GM23248 (cell line): ENCODE measurements around the gene FOXI2. TPM values are rescaled to one million over a fixed set of nuclear protein-coding genes. Genes with fewer than 3 reads are reported as not detected.

Source experiments
- DNase-seq: peaks from one replicate; pipeline ENCODE4 v3.0.0-alpha.2; 2015
- H2AFZ ChIP-seq: fragments of 200-600 bp; sonication (generic); 2 replicates; pipeline ENCODE4 v1.6.1; 2016; ENCODE audit warnings: antibody characterized with exemption
- H3F3A ChIP-seq: fragments of 200-600 bp; sonication (generic); 2 replicates; pipeline ENCODE4 v1.6.1; 2016; ENCODE audit warnings: mild to moderate bottlenecking, antibody characterized with exemption, mixed run types; ENCODE audit not compliant: insufficient read depth
- H3K27ac ChIP-seq: fragments of 200-600 bp; sonication (generic); 2 replicates; pipeline ENCODE4 v1.5.1; 2016; ENCODE audit warnings: mild to moderate bottlenecking
- H3K27me3 ChIP-seq: fragments of 200-600 bp; sonication (generic); replicated peaks from 2 replicates; pipeline ENCODE4 v1.6.1; 2016; ENCODE audit warnings: mild to moderate bottlenecking; ENCODE audit not compliant: insufficient read depth
- H3K36me3 ChIP-seq: fragments of 200-600 bp; sonication (generic); 2 replicates; pipeline ENCODE4 v1.6.1; 2016; ENCODE audit warnings: low read depth, mild to moderate bottlenecking
- H3K4me1 ChIP-seq: fragments of 200-600 bp; sonication (generic); 2 replicates; pipeline ENCODE4 v1.6.1; 2016; ENCODE audit warnings: mild to moderate bottlenecking; ENCODE audit not compliant: insufficient read depth
- H3K4me2 ChIP-seq: fragments of 200-600 bp; sonication (generic); one replicate; pipeline ENCODE4 v1.6.1; 2016; ENCODE audit warnings: mild to moderate bottlenecking; ENCODE audit not compliant: unreplicated experiment
- H3K4me3 ChIP-seq: fragments of 200-600 bp; sonication (generic); 2 replicates; pipeline ENCODE4 v1.5.1; 2016; ENCODE audit warnings: mild to moderate bottlenecking
- H3K79me2 ChIP-seq: fragments of 200-600 bp; sonication (generic); 2 replicates; pipeline ENCODE4 v1.6.1; 2016; ENCODE audit warnings: mild to moderate bottlenecking; ENCODE audit not compliant: insufficient read depth
- H3K9ac ChIP-seq: fragments of 200-600 bp; sonication (generic); 2 replicates; pipeline ENCODE4 v1.6.1; 2016; ENCODE audit warnings: mild to moderate bottlenecking
- H3K9me2 ChIP-seq: fragments of 200-600 bp; sonication (generic); 2 replicates; pipeline ENCODE4 v1.6.1; 2016; ENCODE audit warnings: mixed run types, mild to moderate bottlenecking, moderate library complexity; ENCODE audit not compliant: insufficient read depth
- H3K9me3 ChIP-seq: fragments of 200-600 bp; sonication (generic); one replicate; pipeline ENCODE4 v1.6.1; 2017; ENCODE audit warnings: low read depth
- H4K20me1 ChIP-seq: fragments of 200-600 bp; sonication (generic); 2 replicates; pipeline ENCODE4 v1.6.0; 2016; ENCODE audit not compliant: insufficient read depth
- EZH2 ChIP-seq: fragments of 200-600 bp; sonication (generic); IDR thresholded peaks from 2 replicates; pipeline ENCODE4 v1.6.1; 2018; ENCODE audit warnings: antibody characterized with exemption, mild to moderate bottlenecking; ENCODE audit not compliant: insufficient read depth, poor library complexity, severe bottlenecking
- EZH2phosphoT487 ChIP-seq: fragments of 200-600 bp; sonication (generic); IDR thresholded peaks from 2 replicates; pipeline ENCODE4 v1.6.1; 2018; ENCODE audit warnings: antibody characterized with exemption, moderate library complexity, mild to moderate bottlenecking, low read depth; ENCODE audit not compliant: insufficient read depth
- WGBS, 2 experiments: methylation state at CpG; one replicate each; pipeline ENCODE4 v1.1.6; 2015 to 2017; ENCODE audit warnings: low lambda C conversion rate in 2 of 2, low coverage in 1 of 2; ENCODE audit errors: missing lambda C conversion rate in 2 of 2; 5-methylcytosine and 5-hydroxymethylcytosine counted together
- in situ Hi-C: fragments of 300-500 bp; cut with MboI; formaldehyde crosslinking; loops from 2 replicates; pipeline ENCODE4 v1.15.0; 2020
- polyA plus RNA-seq: library from polyadenylated mRNA; unstranded; fragments of >200 nt; fragmentation: Nextera tagmentation; extraction: Ambion mirVana; gene quantifications from 2 replicates; pipeline ENCODE4 v1.2.1, GENCODE V29; 2016
- total RNA-seq: library from RNA; depleted of rRNA; stranded (reverse); fragments of >200 nt; shearing (Covaris generic); gene quantifications from 2 replicates; pipeline ENCODE4 v1.2.3, GENCODE V29; 2014

The FOXI2 gene
- total and polyA plus RNA-seq, 2 experiments from 2014 or later: not detected

DNA sequence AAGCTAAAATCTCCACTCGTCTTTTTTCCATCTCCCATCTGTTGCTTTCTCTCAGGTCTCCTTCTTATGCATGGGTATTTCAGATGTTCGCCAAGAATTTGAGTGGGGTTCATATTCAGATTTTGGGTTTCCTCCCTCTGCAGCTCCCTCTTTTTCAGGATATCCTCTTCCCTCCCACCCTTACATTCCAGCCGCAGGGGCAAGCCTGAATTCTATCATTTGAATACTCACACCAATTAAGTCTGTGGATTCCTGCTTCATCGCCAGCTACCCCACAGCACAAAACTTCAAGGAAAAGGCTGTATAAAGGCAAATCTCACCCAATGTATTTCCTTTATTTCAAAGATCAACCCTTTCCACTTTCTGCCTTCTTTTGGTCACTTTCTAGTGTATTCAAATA is 41.6 kb upstream of the FOXI2 start:
- no peaks in the 10 kb centered on the region for H3K4me1 ChIP-seq
- no peaks in the 10 kb centered on the region for H3K79me2 ChIP-seq
- no peak for TF ChIP-seq EZH2phosphoT487
- no peak for TF ChIP-seq EZH2
- no peak for DNase-seq
- H3K27me3 ChIP-seq: no peaks in the 10 kb centered on the region
- 26 to 38% methylated on average over 4 of the region's 4 CpGs for WGBS, 2 experiments
- no peak overlapping the region for H3K4me3 ChIP-seq
- no peaks in the 10 kb centered on the region for H4K20me1 ChIP-seq
- no peak overlapping the region for H2AFZ ChIP-seq
- H3K9me3 ChIP-seq: no peaks in the 10 kb centered on the region
- in situ Hi-C loops: no loop called here
- no peak overlapping the region for H3K4me2 ChIP-seq
- H3F3A ChIP-seq: no peaks in the 10 kb centered on the region
- no peaks in the 10 kb centered on the region for H3K36me3 ChIP-seq
- no peak overlapping the region for H3K9ac ChIP-seq
- no peaks in the 10 kb centered on the region for H3K9me2 ChIP-seq
- no peak overlapping the region for H3K27ac ChIP-seq

DNA sequence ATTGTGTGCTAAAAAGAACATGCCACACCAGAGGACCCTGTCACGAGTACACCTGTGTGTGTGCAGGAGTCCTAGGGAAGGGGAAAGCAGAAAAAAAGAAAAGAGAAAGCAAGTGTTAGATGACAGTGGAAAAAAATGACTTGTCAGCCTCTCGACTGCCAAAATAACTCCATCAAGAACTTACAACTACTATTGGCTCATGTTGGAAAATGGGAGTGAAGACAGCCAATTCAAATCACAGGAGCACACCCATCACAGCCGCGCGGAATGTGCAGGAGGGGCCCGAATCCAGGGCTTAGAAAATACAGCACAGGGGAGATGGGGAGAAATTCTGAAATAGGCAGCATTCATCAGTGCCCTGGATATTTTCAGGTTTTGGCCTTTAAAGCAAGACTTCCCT is 38.1 kb upstream of the FOXI2 start:
- H3K4me2 ChIP-seq: no peak overlapping the region
- H3K9me3 ChIP-seq: no peaks in the 10 kb centered on the region
- H3K36me3 ChIP-seq: no peaks in the 10 kb centered on the region
- no peak for DNase-seq
- no peak overlapping the region for H3K9ac ChIP-seq
- no peaks in the 10 kb centered on the region for H3F3A ChIP-seq
- TF ChIP-seq EZH2 (no peak), EZH2phosphoT487 (no peak)
- no peaks in the 10 kb centered on the region for H3K4me1 ChIP-seq
- H3K27me3 ChIP-seq: no peaks in the 10 kb centered on the region
- WGBS, 2 experiments: 0 to 5% methylated on average over 6 of the region's 6 CpGs
- H3K4me3 ChIP-seq: no peak overlapping the region
- H3K9me2 ChIP-seq: no peaks in the 10 kb centered on the region
- no peak overlapping the region for H3K27ac ChIP-seq
- no peak overlapping the region for H2AFZ ChIP-seq
- in situ Hi-C loops: no loop called here
- H3K79me2 ChIP-seq: no peaks in the 10 kb centered on the region
- no peaks in the 10 kb centered on the region for H4K20me1 ChIP-seq

- no peaks in the 10 kb centered on the region for H3K36me3 ChIP-seq
- H3K4me2 ChIP-seq: no peak overlapping the region
- H2AFZ ChIP-seq: no peak overlapping the region
- no peaks in the 10 kb centered on the region for H3K79me2 ChIP-seq
- DNase-seq: no peak
- H3K27me3 ChIP-seq: no peaks in the 10 kb centered on the region
- no peak overlapping the region for H3K4me3 ChIP-seq
- H3K4me1 ChIP-seq: no peaks in the 10 kb centered on the region
- H4K20me1 ChIP-seq: no peaks in the 10 kb centered on the region
- TF ChIP-seq EZH2 (no peak), EZH2phosphoT487 (no peak)
- no peak overlapping the region for H3K9ac ChIP-seq
- no peaks in the 10 kb centered on the region for H3F3A ChIP-seq
- WGBS, 2 experiments: 3 to 5% methylated on average over 8 of the region's 8 CpGs
- no peaks in the 10 kb centered on the region for H3K9me3 ChIP-seq
- no peak overlapping the region for H3K27ac ChIP-seq
- no peaks in the 10 kb centered on the region for H3K9me2 ChIP-seq
- in situ Hi-C loops: no loop called here
These were observed 37.7 kb upstream of the FOXI2 start for GRCh38 chr10:127699311-127699710.

DNA sequence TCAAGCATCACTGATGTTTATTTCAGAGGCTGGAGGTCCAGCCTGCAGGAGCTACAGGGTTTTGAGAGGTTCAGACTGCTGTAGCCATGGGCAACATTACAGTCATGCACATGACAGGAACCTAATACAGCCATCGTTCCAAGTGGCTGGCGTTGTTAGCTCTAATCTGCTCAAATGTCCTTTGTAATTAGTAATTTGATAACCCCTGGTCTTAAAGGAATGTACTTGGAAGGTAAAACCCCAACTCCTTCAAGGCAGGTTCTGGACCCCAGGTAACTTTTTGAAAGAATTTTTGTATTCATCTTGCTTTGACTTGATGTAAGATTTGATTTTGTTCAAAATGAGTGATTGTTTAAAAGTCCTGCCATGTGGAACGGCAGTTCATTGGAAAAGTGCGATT is 34.7 kb upstream of the FOXI2 start:
- in situ Hi-C loops: no loop called here
- H3K9me2 ChIP-seq: no peaks in the 10 kb centered on the region
- no peak for TF ChIP-seq EZH2
- TF ChIP-seq EZH2phosphoT487: no peak
- DNase-seq: no peak
- H3F3A ChIP-seq: no peaks in the 10 kb centered on the region
- no peaks in the 10 kb centered on the region for H3K36me3 ChIP-seq
- H3K27me3 ChIP-seq: no peaks in the 10 kb centered on the region
- H3K4me3 ChIP-seq: no peak overlapping the region
- H4K20me1 ChIP-seq: no peaks in the 10 kb centered on the region
- no peaks in the 10 kb centered on the region for H3K4me1 ChIP-seq
- no peak overlapping the region for H3K4me2 ChIP-seq
- no peak overlapping the region for H3K9ac ChIP-seq
- WGBS, 2 experiments: 28 to 33% methylated on average over 4 of the region's 4 CpGs
- no peak overlapping the region for H3K27ac ChIP-seq
- H3K9me3 ChIP-seq: no peaks in the 10 kb centered on the region
- no peaks in the 10 kb centered on the region for H3K79me2 ChIP-seq
- H2AFZ ChIP-seq: no peak overlapping the region

DNA sequence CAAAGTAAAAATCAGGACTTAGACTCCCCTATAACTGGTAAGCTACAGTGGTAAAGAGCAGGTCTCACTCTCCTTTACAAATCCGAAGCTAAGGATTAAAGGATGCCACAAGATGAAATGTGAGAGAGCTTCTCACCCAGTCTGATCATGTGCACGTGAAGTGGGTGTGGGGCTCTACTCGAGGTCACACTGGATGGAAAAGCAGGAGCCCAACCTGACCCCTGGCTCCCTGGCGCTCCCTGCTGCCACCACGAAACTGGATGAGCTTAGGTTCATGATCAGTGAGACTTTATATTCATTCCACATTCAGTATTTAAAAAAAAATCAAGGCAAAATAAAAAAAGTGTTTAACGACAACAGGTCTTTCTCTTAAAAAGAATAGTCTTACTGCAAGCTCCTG is 21.7 kb upstream of the FOXI2 start:
- Histone ChIP-seq H2AFZ (no peak overlapping the region), H3K79me2 (no peaks in the 10 kb centered on the region), H3K9ac (no peak overlapping the region), H3K4me2 (no peak overlapping the region), H3K9me2 (no peaks in the 10 kb centered on the region), H3K27me3 (no peaks in the 10 kb centered on the region; the same call in 1 of the 2 replicates), H3K27ac (no peak overlapping the region), H3K4me1 (no peaks in the 10 kb centered on the region), H3K9me3 (no peaks in the 10 kb centered on the region), H3F3A (no peaks in the 10 kb centered on the region), H3K36me3 (no peaks in the 10 kb centered on the region), H4K20me1 (no peaks in the 10 kb centered on the region), H3K4me3 (no peak overlapping the region)
- no peak for TF ChIP-seq EZH2phosphoT487
- no peak for DNase-seq
- in situ Hi-C loops: no loop called here
- WGBS, 2 experiments: 12% methylated on average over 6 of the region's 6 CpGs
